DMS 273 treated with DMSO at 0.1 percent for 48 hours (cell line): ENCODE measurements around the gene CXCL14.

Experiments
- DNase-seq: peaks from one replicate; lab custom pipeline; 2025; lab: John Stamatoyannopoulos, UW

Gene CXCL14

DNA sequence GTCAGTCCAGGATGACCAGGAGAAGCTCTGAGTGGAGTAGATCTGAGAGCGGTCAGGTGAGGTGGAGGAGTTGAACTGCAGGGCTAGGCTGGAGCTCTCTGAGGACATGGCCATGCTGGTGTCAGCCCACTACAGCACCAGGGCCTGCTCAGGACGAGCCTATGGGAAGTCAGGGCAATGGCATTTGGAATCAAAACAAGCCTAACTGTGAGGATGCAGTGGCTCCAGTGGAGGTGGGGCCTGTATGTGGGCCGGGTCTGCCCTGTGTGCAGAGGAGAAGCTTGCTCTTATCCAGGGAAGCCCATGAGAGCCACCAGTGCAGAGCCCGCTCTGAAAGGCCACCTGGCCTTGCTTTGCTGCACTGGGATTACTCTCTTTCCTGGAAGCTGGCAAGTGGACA, 11.1 kb downstream of the CXCL14 start:
- no peak for DNase-seq

DNA sequence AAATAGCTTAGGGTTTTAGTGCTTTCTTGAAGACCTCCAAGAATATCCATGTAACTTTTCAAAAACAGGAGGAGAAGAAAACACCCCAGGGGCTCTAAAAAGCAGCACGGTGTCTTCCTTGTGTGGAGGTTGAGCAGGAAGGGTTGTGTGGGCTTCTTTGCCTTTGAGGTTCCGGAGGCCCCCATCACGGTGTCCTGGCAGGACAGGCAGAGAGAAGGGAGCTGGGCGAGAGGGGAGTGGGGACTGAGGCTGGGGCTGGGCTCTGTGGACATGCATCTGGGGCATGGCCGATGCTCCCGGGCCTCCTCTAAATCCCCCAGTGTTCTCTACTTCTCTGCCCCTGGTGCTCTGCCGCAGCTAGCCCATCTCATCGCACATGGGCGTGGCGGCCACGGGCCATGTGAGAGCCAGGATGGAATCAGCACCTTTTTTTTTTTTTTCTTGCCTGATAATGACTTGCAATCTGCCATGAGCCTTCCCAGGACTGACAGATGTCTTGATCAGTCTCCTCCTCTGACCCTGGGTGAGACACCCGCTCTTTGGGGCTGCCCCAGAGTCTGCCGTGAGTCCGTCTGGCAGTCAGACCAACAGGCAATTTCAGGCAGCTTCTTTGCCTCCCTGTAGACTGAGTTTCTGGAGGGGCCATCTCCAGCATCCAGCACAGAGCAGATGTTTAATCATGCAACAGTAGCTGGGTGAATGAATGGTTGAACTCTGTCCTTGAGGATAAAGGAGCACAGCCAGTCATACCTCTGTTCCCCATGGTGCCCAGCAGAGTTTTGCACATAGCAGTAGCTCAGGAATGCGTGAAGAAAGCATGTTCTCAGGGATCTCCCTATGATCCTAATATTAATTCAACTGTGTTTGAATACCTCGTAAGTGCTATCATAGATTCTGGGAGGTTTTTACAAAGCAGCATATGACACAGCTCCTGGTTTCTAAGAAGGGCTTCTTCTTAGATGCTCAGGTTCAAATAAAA, 12.1 kb downstream of the CXCL14 start:
- peak; percentile 49 for DNase-seq

DNA sequence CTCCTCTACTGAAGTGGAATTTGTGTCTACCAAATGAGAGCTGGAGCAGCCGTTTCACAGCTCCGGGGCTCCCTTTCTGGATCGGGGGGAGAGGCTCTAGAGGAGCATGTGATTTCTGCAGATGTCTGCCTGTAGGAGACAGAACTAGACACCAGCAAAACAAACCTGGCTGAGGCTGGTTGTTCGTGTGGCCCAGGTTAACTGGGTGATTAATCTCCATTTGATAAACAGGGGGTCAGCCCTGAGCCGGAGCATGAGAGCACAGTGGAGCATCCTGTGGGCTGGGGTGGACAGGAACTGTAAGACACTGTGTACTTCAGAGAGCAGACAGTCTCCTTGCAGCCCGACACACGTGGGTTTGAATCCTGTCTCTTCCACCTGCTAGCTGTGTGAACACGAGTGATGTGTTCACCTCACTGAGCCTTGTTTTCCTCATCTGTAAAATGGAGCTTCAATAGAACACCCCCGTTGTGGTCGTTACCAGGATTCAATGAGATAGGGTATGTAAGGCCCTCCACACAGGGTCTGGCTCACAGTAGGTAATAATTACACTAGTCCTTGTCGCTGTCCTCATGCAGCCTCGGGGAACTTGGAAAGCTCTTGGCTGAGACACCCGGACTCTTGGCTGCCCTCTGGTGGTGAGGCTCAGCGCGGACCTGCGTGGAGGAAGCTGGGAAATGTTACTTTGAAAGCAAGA, 12.9 kb downstream of the CXCL14 start:
- DNase-seq = peak; percentile 44

DNA sequence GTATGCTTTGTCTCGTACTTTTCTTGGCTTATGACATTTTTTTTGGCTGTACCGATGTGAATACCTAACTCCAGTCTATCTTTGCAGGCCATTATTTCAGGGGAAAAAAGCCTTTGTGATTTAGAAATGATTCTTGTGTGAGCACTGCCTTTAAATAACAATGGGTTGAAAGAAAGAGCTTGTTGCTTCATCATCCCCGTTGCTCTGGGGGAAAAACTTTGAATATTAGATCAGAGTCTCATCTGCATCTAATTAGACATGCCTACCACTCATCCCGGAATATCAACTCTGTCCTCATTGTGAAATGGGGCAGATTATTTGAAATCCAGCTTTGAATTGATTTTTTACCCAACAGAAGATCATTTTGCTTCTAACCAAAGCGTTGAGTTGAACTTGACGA, 13.5 kb downstream of the CXCL14 start:
- DNase-seq = no peak

DNA sequence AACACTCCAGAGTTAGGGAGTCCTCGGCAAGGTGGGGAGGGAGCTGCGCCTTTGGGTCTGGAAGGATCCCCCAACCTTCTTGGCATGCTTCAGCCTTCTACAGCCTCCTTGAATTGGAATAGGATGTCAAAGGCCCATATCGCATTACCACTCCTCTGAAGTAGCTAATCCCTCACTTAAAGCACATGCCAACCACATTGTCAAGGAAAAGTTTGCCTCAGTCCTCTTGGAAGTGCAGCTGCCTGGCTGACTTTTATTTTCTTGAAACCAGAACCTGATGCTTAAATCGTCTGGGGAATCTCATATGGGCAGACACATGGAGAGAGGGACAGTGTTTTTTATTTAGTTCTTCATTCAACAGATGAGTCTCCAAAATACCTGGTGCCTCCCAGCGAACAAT, 14.5 kb downstream of the CXCL14 start:
- DNase-seq = no peak

DNA sequence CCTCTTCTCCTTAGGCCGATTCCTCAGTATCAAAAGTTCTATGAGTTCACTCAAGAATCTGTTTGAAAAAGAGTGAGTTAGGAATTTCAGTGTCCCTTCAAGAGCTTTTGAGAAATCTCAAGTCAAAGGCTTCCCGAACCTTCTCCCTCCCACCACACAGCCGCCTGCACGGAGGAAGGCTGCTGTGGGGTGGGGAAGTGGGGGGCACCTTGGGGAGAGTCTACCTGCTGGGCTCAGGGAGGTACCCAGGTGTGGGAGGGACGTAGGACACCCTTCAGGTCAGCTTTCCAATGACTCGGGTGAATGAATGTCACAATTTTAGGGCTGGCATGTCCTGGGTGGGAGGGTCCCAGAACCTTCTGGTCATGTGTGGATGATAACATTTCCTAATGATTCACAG, 17.5 kb downstream of the CXCL14 start:
- no peak for DNase-seq

DNA sequence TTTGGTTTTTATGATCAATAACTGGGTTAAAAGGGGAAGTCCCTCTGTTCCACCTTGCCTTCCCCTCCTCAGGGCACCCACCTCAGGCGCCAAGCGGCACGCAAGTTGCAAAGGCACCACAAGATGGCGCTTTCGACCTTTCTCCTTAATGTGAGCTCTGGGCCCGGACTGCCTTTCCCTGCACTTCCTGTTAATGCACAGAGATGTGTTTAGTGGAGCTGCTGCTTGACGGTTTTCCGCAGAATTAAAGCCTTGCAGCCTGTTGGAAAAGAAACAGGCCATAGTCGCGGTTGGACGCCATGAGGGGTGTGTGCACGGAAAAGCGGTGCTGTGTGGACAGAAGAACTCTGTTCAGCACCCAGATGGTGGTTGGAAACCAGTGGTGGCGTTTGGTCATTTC, 17.9 kb downstream of the CXCL14 start:
- DNase-seq = peak; percentile 37

DNA sequence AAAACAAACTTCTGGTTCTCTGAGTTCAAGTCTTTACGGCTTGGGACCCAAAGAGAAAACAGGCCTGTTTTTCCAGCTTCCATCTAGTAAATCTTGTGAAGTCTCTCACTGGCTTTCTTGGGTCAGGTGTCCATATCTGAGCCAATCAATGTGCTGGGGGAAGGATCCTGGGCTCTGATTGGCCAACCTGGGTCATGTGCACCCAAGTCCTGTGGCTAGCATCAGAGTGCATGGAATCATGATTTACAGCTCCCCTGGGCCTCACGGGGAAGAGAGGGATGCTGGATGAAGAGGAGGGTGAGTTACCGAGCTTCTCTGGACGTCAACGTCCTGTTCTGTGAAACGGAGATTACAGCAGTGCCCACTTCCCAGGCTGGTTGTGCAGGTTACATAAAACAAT, 19.4 kb downstream of the CXCL14 start:
- no peak for DNase-seq

DNA sequence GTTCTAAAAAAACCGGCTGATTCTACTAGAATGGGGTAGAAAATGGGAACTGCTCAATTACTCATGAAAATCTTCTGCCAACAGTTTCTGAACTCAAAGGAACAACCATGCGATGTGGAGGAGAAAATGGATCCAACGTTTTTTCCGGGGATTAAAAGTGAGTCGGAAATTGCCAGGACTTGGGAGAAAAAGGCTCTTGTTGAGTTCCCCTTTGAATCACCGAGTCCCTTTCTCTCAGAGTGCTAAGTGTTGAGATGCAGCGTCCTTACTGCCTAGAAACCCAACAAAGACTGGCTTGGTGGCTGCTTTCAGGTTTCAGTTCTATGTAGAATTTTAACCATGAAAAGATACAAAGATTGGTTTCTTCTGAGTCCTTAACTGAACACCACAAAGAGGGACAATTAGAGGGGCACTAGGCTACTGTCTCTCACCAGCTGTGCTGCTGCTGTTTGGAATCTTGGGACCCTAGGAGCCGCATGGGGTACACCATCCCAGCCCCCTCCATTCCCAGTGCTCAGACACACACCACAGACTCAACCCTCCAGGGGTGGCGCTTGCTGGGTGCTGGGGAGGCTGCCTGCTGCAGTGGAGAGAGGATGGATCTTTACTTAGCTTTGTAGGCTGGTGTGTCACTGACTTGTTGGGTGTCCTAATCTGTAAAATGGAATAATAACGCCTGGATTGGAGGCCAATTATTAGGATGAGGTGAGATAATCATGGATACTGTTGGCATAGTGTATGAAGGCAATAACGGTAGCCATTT, 21.5 kb downstream of the CXCL14 start:
- DNase-seq = no peak

DNA sequence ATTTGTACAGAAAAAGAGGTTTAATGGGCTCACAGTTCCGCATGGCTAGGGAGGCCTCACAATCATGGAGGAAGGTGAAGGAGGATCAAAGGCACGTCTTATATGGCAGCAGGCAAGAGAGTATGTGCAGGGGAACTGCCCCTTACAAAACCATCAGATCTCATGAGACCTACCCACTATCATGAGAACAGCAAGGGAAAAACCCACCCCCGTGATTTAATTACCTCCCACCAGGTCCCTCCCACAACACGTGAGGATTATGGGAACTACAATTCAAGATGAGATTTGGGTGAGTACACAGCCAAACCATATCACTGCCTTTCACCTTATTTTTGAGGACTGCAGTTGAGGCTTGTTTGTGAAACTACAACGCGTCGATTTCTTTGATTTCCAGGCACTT, 22.2 kb downstream of the CXCL14 start:
- DNase-seq = no peak

DNA sequence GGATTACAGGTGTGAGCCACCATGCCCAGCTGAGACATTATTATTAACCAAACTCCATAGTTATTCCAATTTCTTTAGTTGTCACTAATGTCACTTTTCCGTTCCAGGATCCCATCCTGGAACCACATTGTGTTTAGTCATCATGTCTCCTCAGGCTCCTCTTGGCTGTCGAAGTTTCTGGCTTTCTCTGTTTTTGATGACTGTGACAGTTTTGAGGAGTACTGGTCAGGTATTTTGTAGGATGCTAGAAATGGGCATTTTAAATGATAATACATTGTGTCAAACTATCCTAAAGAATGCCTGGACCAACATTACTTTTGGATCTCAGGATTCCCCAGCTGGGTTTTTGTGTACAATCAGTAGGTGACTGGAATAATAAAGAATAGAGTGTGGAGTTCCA, 23.3 kb downstream of the CXCL14 start:
- DNase-seq = no peak

DNA sequence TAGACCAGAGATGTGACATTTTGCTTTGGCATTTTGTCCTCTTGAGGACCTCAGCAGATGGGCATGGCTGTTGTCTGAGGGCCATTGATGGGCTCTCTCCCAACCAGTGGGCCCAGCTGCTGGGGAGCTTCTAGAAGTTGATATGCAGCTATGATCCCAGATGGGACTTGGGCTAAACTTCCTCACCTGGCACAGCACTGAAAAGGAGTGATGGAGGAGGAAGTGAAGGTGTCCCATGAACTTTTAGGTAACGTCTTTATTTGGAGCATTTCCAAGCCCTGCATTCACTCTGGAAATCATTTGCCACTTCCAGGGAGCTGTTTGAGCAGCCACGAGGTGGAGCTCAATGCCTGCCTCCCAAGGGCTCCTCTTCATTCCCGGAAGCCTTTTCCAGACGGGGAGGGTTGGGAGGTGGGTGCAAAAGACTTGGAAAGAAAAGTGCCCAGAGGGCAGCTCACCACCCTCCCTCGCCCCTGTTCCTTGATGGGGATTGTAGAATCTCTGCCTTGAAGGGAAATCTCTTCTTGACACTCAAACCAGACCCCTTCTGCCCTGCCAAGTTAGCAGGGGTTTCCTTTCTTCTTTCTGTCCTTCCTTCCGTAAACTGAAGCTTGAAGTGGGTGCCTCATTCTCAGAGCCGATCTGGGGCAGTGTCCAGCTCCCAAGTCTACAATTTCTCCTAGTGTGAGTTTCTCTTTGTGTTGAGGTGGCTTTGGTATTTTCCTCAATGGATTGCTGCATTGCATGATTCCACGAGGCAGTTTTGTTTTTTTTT, 24.9 kb downstream of the CXCL14 start:
- peak; percentile 26 for DNase-seq

DNA sequence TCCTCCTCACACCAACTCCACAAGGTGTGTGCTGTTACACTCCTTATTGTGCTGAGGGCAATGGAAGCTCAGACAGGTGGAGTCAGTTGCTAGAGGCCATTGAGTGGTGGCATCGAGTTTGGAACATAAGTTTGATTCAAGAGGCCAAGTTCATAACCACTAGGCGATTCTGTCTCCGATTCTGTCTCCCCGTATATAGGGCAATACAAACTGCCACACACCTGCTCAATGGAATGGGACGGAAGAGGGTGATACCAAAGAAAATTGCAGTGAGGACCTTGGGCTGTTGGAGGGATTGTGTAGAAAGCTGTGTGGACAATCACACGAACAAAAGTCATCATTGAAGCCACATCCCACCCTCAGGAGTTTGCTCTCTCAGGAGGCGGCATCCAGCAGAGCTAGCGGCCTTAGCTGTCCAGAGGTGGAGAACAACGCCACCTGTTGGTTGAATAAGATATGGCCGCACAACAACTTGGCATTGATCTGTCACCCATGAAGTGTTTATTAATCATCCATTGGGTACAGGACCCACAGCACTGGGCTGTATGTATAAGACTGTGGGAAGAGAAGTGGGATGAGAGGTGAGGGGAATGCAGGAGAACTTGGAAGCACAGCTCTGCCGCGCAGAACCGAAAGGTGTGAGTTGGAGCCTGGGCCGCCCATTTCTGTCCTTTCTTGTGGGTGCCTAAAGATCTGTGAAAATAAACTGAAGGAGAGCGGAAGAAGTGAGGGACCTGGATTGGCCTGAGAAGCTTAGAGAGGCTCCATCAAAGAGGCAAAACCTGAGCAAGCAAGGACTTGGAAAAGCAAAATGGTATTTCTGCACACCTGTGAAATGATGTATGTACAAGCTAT, 27.0 kb downstream of the CXCL14 start:
- peak; percentile 26 for DNase-seq

DNA sequence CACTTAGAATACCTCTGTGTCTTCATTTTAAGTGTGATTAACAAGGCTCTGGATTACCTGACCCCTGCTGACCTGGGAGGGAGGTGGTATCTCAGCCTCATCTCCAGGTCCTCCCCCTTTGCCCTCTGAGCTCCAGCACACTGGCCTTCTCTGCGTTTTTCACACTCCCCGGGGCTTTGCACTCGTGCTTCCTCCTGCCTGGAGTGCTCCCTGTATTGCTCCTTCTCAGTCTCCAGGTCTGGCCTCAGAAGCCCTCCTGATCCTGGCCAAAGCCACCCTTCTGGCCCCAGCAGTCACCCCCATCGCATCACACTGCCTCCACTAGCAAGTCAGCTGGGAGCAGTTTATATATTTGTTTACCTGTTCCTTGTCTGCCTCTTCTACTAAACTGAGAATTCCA, 29.4 kb downstream of the CXCL14 start:
- DNase-seq = no peak

DNA sequence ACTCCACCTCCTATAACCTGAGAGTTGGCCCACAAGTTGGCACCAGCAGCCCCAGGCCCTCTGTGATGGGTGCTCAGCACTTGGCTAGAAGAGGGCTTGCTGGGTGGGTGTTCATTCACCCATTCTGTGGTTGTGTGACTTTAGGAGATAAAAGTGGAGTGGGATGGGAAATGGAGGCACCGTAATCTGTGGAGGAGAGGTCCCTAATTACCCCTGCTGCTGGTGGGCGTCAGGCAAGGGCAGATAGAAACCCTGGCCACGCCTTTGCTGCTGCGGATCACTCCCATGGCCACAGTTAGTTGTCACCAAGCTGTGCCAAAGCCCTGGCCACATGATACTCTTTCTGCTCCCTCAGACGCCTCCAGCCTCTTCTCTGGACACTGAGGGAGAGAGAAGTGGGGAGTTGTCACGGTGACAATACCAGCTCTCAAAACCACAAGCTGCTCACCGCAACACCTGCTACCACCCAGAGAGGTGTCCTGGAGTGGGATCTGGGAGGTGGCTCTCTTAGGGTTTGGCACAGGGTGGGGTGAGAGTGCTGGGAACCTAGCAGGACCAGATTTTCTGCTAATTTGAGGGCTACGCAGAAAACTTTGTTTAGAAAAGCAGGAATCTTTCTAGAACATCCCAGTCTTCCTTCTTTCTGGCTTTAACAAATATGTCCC, 31.1 kb downstream of the CXCL14 start:
- DNase-seq = no peak

DNA sequence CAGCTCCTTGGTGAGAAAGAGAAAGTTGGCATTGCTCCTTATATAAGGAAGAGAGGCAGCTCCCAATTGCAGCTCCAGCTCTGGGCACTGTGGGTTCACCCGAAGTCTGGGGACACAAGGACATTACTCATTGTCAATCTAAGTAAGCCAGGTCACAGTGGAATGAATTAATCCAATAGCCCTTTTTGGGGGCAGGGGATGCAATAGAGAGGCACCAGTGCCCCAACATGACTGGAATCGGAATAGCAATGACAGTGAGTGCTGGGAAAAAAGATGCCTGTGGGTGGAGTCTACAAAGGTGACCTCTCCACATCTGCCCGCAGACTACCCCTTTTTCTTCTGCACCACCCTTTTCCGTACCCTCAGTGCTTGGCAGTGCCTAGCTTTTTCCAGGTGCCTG, 31.9 kb downstream of the CXCL14 start:
- DNase-seq = no peak

DNA sequence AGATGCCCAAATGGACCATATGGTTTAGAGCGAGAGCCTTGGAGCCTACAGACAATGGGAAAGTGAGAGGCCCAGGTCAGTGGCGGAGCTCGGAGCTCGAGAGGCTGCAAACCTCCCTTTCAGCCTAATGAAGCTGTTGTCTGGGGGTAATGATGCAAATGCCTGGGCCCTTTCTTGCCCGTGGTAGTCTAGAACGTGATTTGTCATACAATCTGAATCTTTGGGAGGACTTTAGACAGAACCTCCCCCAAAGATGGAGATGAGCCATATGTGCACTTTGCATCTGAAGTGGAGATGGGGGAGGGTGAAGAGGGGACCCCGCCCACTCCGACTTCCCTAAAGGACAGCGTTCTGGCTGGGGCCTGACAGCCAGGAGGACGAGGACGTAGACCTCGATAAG, 32.7 kb downstream of the CXCL14 start:
- DNase-seq = no peak

DNA sequence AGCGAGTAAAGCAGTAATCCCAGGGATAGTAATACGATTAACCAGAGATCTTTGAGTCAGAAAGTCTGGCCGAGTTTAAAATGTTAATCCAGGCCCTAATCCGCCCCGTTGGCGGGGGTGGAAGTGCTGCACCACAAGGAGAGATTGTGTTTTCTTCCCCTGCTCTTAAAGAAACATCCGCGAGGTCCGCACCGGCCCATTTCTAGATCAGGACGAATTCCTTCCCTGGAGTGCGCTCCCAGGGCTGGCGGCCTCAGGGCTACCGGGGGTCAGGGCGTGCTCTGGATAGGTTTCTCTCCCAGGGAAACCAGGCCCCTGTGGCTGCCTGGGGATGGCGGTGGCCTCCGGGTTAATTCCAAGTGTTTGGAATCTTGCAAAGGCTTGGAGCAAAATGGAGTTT, 33.7 kb downstream of the CXCL14 start:
- DNase-seq = no peak

DNA sequence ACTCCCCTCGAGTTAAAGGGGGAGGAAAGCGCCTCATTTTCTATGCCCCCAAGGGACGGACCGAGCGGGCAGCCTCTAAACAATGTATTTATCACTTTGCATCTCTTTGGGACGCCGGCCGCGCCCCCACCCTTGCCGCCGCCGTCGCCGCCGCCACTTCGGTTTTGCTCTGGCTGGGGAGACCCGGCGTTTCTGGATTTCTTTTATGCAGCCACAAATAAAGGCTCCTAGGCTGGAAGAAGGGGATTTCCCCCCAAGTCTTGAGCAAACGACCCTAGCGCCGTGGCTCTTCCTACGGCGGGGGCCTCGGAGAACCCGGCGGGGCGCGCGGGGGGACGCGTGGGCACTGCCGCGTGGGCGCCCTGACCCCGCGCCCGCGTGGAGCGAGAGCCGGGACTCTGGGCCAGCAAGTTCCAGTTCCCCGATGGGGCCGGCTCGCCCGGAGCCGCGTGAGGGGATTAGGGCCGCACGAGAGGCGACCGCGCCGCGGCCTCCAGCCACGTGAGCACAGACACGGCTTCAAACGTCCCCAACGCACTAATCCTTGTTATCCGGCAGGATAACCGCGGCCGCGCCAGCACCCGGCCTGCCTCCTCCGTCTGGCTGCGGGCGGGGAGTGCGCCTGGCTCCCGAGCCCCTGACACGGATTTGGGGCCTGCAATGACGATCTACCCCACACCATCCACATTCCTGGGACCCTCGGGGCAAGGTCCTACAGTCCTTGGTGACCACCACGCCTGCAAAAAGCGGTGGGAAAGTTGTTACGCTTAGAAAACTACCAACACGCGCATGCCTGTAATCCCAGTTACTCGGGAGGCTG, 35.1 kb downstream of the CXCL14 start:
- no peak for DNase-seq
